Keratinocyte (primary cell): ENCODE results near the gene ATAD3A. TPM values are rescaled to one million over a fixed set of nuclear protein-coding genes. Genes with fewer than 3 reads are reported as not detected.
"Not testable (repeated sequence)": the region's sequence is repeated elsewhere in the genome, so short reads cannot be mapped to it uniquely, and the experiment has no call there.

Experiments
- DNase-seq: peaks from one replicate; pipeline ENCODE4 v3.0.0-alpha.2; 2011; ENCODE audit warnings: low read depth, missing footprints, low spot score
- FAIRE-seq: peaks from 2 replicates; lab custom pipeline; 2011; peaks lifted over from hg19 to GRCh38; lab: Jason Lieb, UNC
- H2AFZ ChIP-seq: 2 replicates; pipeline ENCODE4 v1.6.0; 2012; ENCODE audit warnings: low read length, control low read depth, inconsistent platforms; ENCODE audit not compliant: control insufficient read depth
- H3K27ac ChIP-seq: 2 replicates; pipeline ENCODE4 v1.5.1; 2011; ENCODE audit warnings: low read length; ENCODE audit not compliant: control insufficient read depth, insufficient read depth
- H3K27me3 ChIP-seq: 3 replicates; pipeline ENCODE4 v1.6.0; 2011; ENCODE audit warnings: low read length; ENCODE audit not compliant: control insufficient read depth, insufficient read depth; ENCODE audit errors: extremely low read depth
- H3K36me3 ChIP-seq, 2 experiments: 2 replicates in 1 of 2; 3 replicates in 1 of 2; pipeline ENCODE4 v1.5.1; 2011; ENCODE audit warnings: low read length in 2 of 2, mild to moderate bottlenecking in 1 of 2; ENCODE audit not compliant: control insufficient read depth in 2 of 2, insufficient read depth in 2 of 2; ENCODE audit errors: extremely low read depth in 1 of 2
- H3K4me1 ChIP-seq: 3 replicates; pipeline ENCODE4 v1.5.1; 2011; ENCODE audit warnings: low read length; ENCODE audit not compliant: control insufficient read depth, insufficient read depth; ENCODE audit errors: extremely low read depth
- H3K4me2 ChIP-seq: 3 replicates; pipeline ENCODE4 v1.6.0; 2011; ENCODE audit warnings: low read depth, low read length; ENCODE audit not compliant: control insufficient read depth, insufficient read depth; ENCODE audit errors: extremely low read depth
- H3K4me3 ChIP-seq, 3 experiments: fragments of 200-600 bp in 1 of 3; sonication (generic) in 1 of 3; 2 replicates in 2 of 3; 3 replicates in 1 of 3; pipeline ENCODE4 v1.5.1; 2011 to 2016; ENCODE audit warnings: low read length in 3 of 3, mild to moderate bottlenecking in 3 of 3, control low read depth in 2 of 3, inconsistent platforms in 1 of 3, low read depth in 1 of 3, mixed read lengths in 1 of 3, mixed run types in 1 of 3, moderate library complexity in 1 of 3; ENCODE audit not compliant: control insufficient read depth in 2 of 3, insufficient read depth in 2 of 3; ENCODE audit errors: extremely low read depth in 1 of 3
- H3K79me2 ChIP-seq: 2 replicates; pipeline ENCODE4 v1.6.0; 2012; ENCODE audit warnings: low read length; ENCODE audit not compliant: control insufficient read depth, insufficient read depth
- H3K9ac ChIP-seq: 3 replicates; pipeline ENCODE4 v1.6.0; 2011; ENCODE audit warnings: low read length; ENCODE audit not compliant: control insufficient read depth, insufficient read depth; ENCODE audit errors: extremely low read depth
- H3K9me1 ChIP-seq: 3 replicates; pipeline ENCODE4 v1.6.0; 2011; ENCODE audit warnings: low read length; ENCODE audit not compliant: control insufficient read depth, insufficient read depth; ENCODE audit errors: extremely low read depth
- H3K9me3 ChIP-seq: 2 replicates; pipeline ENCODE4 v1.5.1; 2012; ENCODE audit warnings: low read depth, low read length; ENCODE audit not compliant: control insufficient read depth
- H4K20me1 ChIP-seq: 3 replicates; pipeline ENCODE4 v1.6.0; 2011; ENCODE audit warnings: low read length; ENCODE audit not compliant: control insufficient read depth, insufficient read depth; ENCODE audit errors: extremely low read depth
- EZH2 ChIP-seq: IDR thresholded peaks from one replicate; pipeline ENCODE4 v1.6.1; 2012; ENCODE audit warnings: inconsistent platforms, mild to moderate bottlenecking, low read length, moderate library complexity
- dilution Hi-C: fragments of 300-500 bp; cut with MboI; formaldehyde crosslinking; loops from one replicate; pipeline ENCODE4 v1.7.0; 2020; ENCODE audit warnings: low sequenced_read_pairs; ENCODE audit not compliant: extremely low pct_ligation_motif_present
- polyA plus RNA-seq, 5 experiments: library from polyadenylated mRNA; depleted of rRNA in 3 of 5; stranded (reverse) in 3 of 5; stranded (forward) in 1 of 5; unstranded in 1 of 5; fragments of >200 nt; gene quantifications; 1 replicate in 1 of 5; 2 replicates in 3 of 5; 3 replicates in 1 of 5; pipeline versions ENCODE4 v1.2.1 to v1.2.3, GENCODE V29; 2011 to 2012; ENCODE audit warnings: missing spikeins in 2 of 5, low read depth in 1 of 5, low replicate concordance in 1 of 5
- TF ChIP-seq, protein P1 (sequence below), 3 experiments: IDR thresholded peaks in 1 of 3; conservative IDR thresholded peaks in 1 of 3; optimal IDR thresholded peaks in 1 of 3; 2 replicates in 2 of 3; 3 replicates in 1 of 3; pipeline versions ENCODE3 to v1.5.1; 2011; ENCODE audit warnings: low read length in 3 of 3, mild to moderate bottlenecking in 3 of 3, moderate library complexity in 2 of 3, control low read depth in 1 of 3, inconsistent platforms in 1 of 3; ENCODE audit not compliant: insufficient read depth in 2 of 3; ENCODE audit errors: extremely low read depth in 1 of 3

The ATAD3A gene
- polyA plus RNA-seq, 1 donor (not counting 4 experiments of a cell fraction or from before 2014, with no cell fraction given): 19.9 TPM

DNA sequence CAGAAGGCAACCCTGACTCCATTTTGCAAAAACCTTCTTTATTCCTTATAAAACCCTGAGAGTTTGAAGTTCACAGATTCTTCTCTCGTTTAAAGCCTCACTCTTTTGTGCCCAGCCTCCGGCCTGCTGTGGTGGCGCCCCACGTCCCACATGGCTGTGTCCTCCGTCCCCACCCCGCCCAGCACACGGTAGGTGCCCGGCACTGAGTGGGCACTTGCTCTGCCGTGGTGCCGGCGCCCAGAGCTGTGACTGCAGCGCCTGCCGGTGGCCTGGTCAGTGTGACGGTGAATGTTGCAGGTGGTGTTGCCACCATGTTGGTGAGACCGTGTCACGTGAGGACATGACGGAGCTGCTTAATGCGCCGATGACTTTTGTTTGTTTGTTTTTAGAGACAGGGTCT lies 9.4 kb downstream of the ATAD3A start:
- no peak for DNase-seq
- H4K20me1 ChIP-seq: no peaks in the 10 kb centered on the region
- peaks cover 5 to 9% of the 10 kb centered on the region in 2 experiments for H3K36me3 ChIP-seq
- no peaks in the 10 kb centered on the region for H3K9me3 ChIP-seq
- TF ChIP-seq EZH2: no peak
- TF ChIP-seq, protein P1, sequence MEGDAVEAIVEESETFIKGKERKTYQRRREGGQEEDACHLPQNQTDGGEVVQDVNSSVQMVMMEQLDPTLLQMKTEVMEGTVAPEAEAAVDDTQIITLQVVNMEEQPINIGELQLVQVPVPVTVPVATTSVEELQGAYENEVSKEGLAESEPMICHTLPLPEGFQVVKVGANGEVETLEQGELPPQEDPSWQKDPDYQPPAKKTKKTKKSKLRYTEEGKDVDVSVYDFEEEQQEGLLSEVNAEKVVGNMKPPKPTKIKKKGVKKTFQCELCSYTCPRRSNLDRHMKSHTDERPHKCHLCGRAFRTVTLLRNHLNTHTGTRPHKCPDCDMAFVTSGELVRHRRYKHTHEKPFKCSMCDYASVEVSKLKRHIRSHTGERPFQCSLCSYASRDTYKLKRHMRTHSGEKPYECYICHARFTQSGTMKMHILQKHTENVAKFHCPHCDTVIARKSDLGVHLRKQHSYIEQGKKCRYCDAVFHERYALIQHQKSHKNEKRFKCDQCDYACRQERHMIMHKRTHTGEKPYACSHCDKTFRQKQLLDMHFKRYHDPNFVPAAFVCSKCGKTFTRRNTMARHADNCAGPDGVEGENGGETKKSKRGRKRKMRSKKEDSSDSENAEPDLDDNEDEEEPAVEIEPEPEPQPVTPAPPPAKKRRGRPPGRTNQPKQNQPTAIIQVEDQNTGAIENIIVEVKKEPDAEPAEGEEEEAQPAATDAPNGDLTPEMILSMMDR (optimal IDR thresholded peaks at IDR 0.05 in 1 of 3, IDR thresholded peaks at IDR 0.05 in 1 of 3, conservative IDR thresholded peaks at IDR 0.05 in 1 of 3; ENCODE audit: extremely low read depth in 1 of 3, insufficient read depth in 2 of 3, low read length in 3 of 3): no peak
- no peak overlapping the region for H3K4me2 ChIP-seq
- H3K27me3 ChIP-seq: no peaks in the 10 kb centered on the region
- dilution Hi-C loops: no loop called here
- peaks cover 2% of the 10 kb centered on the region for H3K9me1 ChIP-seq
- H2AFZ ChIP-seq: no peak overlapping the region
- H3K9ac ChIP-seq: no peak overlapping the region
- FAIRE-seq: no peak
- H3K79me2 ChIP-seq: no peaks in the 10 kb centered on the region
- no peak overlapping the region for H3K27ac ChIP-seq
- H3K4me3 ChIP-seq: no peak overlapping the region
- no peaks in the 10 kb centered on the region for H3K4me1 ChIP-seq

DNA sequence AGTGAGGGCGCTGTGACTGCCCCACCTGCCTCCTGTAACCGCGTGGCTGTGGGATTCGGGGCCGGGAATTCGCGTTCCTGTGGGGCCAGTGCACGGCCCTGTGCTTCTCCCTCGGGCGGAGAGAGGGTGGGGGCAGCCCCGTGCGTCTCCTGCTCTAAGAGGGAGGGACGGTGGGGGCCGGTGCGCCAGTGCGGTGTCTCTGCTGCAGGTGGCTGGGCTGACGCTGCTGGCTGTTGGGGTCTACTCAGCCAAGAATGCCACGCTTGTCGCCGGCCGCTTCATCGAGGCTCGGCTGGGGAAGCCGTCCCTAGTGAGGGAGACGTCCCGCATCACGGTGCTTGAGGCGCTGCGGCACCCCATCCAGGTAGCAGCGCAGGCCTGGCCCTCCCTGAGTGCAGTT lies 10.6 kb downstream of the ATAD3A start:
- H4K20me1 ChIP-seq, FAIRE-seq, H2AFZ ChIP-seq, H3K4me2 ChIP-seq, DNase-seq, H3K9ac ChIP-seq, H3K79me2 ChIP-seq, H3K4me1 ChIP-seq, H3K4me3 ChIP-seq, dilution Hi-C loops, H3K9me3 ChIP-seq, H3K9me1 ChIP-seq, H3K27ac ChIP-seq, H3K27me3 ChIP-seq: not testable (repeated sequence)
- peaks cover 9 to 11% of the 10 kb centered on the region in 2 experiments for H3K36me3 ChIP-seq

DNA sequence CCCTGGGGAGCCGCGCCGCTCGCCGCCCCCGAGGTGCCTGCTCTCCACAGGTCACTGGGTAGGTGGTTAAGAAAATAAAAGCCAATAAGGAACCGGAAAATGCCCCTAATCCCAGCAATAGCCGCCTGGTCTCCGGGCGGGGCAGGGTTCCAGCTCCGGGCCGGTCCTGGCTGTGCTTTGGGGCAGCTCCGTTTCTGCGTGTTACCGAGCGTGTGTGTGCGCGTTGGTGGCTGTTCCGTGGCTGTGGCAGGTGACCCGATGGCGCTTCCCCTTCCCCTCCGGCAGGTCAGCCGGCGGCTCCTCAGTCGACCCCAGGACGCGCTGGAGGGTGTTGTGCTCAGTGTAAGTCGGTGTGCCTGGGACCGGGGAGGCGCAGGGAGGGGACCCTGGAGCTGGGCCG lies 11.3 kb downstream of the ATAD3A start:
- H3K9ac ChIP-seq, H3K9me3 ChIP-seq, H3K4me1 ChIP-seq, FAIRE-seq, dilution Hi-C loops, H3K9me1 ChIP-seq, H3K27ac ChIP-seq, H3K4me2 ChIP-seq, H3K79me2 ChIP-seq, H3K36me3 ChIP-seq, H2AFZ ChIP-seq, H4K20me1 ChIP-seq, H3K27me3 ChIP-seq, DNase-seq, H3K4me3 ChIP-seq: not testable (repeated sequence)

DNA sequence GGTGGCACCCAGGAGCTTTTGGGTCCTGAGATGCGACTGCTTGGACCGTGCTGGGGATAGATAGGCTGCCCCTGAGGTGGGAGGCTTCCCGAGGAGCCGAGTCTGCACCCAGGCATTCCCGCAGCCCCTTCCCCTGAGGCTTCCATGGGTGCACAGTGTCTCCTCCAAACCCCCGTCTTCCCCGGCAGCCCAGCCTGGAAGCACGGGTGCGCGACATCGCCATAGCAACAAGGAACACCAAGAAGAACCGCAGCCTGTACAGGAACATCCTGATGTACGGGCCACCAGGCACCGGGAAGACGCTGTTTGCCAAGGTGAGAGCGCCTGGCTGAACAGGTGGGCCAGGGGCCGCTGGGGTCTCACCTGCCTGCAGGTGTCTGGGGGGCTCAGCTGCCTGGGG lies 11.7 kb downstream of the ATAD3A start:
- H2AFZ ChIP-seq, H3K9me3 ChIP-seq, H3K9me1 ChIP-seq, H3K79me2 ChIP-seq, H3K27me3 ChIP-seq, FAIRE-seq, H3K27ac ChIP-seq, H3K4me2 ChIP-seq, H3K4me1 ChIP-seq, DNase-seq, H3K4me3 ChIP-seq, H3K9ac ChIP-seq, H3K36me3 ChIP-seq, H4K20me1 ChIP-seq, dilution Hi-C loops: not testable (repeated sequence)
